Activated CD4-positive, alpha-beta T cell treated with anti-CD3 and anti-CD28 coated beads for 4 hours (primary cell): ENCODE data around the gene STYXL2.

ENCODE experiments used
- DNase-seq, 2 donors: peaks; one replicate each; pipeline ENCODE4 v3.0.0-alpha.2; 2020

Gene STYXL2

DNA sequence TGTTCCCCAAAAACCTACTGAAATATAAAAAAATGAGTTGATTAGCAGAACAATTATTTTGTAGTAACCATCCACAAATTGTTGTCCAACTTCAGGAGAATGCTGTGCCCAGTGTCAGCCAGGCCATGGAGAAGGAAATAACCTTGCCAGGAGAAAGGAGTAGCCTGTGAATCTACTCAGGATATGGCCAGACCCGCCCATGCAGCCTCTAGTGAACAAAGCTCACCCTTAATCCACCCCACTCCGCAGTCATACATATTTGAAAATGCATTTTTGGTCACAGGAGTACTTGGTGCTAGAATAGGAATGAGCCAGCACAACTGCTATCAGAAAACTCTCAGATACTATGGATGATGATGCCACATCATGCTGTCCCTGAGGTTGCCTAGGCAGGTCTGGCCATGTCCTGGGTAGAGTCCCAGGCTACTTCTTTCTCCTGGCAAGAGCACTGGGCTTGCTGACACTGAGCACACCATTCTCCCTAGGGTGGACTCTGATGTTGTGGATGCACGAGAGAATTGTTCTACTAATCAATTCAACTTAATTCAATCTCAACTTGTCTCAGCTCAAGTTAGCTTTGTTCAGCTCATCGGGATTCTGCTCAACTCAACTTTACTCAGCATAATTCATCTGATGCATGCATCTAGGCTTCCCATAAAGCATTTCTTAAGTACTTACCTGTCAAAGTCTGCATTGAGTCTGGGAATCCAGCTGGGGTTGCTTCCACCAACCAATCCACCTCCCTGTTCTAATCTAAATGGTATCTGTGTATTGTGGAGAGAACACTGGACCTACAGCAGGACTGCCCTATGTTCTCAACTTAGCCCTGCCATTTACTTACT lies 18.2 kb downstream of the STYXL2 start:
- DNase-seq, result no peak

- DNase-seq, result no peak
Observed at GRCh38 chr1:167114725-167115124, 20.9 kb downstream of the STYXL2 start.

DNA sequence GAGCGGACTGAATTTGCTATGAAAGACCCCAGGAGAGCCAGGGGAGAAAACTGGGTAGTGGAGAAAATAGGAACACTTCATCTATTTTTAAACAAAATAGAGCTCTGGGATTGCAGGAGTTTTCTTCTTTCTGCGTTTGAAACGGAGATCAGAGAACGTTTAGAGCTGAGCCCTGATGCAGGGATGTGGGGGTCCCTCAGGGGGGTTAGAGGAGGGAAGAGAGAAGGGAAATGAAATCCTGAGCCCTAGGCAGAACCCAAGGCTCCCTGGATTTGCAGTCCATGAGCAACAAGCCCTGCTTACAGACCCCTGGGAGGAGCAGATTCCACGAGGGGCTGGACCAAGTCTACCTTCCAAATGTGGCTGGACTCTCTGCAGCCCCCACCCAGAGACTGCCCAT lies 21.8 kb downstream of the STYXL2 start:
- DNase-seq, result no peak

GRCh38 chr1:167116174-167116573 lies 22.3 kb downstream of the STYXL2 start:
- DNase-seq, result no peak

DNA sequence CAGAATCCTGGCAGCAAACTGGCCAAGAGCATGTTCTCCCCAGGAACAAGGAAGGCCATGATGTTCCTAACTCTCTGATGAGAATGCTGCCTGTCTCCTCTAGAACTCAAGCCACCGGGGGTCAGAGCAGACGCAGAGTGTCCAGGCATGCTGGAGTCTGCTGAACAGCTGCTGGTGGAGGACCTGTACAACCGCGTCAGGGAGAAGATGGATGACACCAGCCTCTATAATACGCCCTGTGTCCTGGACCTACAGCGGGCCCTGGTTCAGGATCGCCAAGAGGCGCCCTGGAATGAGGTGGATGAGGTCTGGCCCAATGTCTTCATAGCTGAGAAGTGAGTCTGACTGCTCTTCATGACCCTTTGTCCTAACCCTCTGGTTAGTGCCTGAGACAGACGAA lies 23.4 kb downstream of the STYXL2 start:
- no peak for DNase-seq

DNA sequence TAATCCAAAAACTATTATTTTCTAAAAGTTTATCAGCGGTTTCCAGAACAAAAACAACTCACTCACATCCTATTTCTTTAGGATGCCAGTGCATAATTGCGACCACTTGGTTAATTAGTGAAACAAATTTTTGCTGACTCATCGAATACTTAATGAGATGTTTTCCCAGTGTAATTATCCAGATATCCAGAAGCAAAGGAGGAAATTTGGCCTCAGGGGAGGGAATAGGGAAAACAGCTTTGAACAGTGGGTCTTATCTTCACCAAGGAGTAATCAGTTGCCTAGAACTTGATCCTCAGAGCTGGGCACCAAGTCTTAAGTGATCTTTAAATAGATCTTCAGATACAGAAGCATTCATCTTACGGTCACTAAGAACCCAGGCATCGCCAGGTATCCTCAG lies 24.3 kb downstream of the STYXL2 start:
- no peak for DNase-seq

- DNase-seq, result no peak
Observed at GRCh38 chr1:167119696-167120095, 25.8 kb downstream of the STYXL2 start.

DNA sequence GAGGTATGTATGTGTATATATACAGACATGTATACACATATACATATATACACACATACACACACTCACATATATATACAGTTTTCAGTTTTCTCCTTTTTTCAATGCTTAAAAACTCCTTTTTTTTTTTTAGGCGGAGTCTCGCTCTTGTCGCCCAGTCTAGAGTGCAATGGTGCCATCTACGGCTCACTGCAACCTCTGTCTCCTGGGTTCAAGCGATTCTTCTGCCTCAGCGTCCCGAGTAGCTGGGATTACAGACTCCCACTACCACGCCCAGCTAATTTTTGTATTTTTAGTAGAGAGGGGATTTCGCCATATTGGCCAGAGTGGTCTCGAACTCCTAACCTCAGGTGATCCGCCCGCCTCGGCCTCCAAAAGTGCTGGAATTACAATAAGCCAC lies 27.0 kb downstream of the STYXL2 start:
- DNase-seq, result no peak

GRCh38 chr1:167121375-167122120 lies 27.7 kb downstream of the STYXL2 start:
- DNase-seq, result peak; percentile 16 to 35

DNA sequence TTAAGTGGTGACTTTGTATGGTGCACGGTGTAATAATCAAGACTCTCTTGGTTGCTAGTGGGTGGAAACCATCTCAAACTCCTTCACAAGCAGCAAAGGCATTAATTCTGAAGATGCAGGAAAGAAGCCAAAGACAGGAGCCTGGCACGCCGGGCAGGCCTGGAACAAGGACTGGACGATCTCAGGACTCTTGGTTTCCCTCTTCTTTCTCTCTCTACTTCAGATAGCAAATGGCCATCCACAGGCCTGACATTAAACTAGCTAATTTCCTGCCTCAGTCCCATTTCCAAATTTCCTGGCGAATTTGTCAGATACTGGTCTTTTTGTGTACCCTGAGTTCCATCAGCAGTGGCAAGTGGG lies 28.2 kb downstream of the STYXL2 start:
- no peak for DNase-seq

GRCh38 chr1:167122568-167122967 lies 28.7 kb downstream of the STYXL2 start:
- DNase-seq, result no peak

- no peak for DNase-seq
Observed at GRCh38 chr1:167126317-167126716, 32.4 kb downstream of the STYXL2 start.

- DNase-seq, result no peak
Observed at GRCh38 chr1:167126811-167127210, 32.9 kb downstream of the STYXL2 start.

DNA sequence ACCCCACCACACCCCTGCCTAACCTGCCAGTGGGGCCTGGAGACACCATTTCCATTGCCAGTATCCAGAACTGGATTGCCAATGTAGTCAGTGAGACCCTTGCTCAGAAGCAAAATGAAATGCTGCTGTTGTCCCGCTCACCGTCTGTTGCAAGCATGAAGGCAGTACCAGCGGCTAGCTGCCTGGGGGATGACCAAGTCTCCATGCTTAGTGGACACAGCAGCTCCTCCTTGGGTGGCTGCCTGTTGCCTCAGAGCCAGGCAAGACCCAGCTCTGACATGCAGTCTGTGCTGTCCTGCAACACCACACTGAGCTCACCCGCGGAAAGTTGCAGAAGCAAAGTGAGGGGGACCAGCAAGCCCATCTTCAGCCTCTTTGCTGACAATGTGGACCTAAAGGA lies 33.4 kb downstream of the STYXL2 start:
- no peak for DNase-seq

GRCh38 chr1:167127661-167128060 lies 33.8 kb downstream of the STYXL2 start:
- no peak for DNase-seq

- DNase-seq, result no peak
Observed at GRCh38 chr1:167128261-167129227, 34.7 kb downstream of the STYXL2 start.

GRCh38 chr1:167130829-167131510 lies 37.1 kb downstream of the STYXL2 start:
- DNase-seq, result no peak

- DNase-seq, result no peak
Observed at GRCh38 chr1:167132301-167133010, 38.6 kb downstream of the STYXL2 start.

GRCh38 chr1:167135281-167135840 lies 41.5 kb downstream of the STYXL2 start:
- DNase-seq, result no peak

DNA sequence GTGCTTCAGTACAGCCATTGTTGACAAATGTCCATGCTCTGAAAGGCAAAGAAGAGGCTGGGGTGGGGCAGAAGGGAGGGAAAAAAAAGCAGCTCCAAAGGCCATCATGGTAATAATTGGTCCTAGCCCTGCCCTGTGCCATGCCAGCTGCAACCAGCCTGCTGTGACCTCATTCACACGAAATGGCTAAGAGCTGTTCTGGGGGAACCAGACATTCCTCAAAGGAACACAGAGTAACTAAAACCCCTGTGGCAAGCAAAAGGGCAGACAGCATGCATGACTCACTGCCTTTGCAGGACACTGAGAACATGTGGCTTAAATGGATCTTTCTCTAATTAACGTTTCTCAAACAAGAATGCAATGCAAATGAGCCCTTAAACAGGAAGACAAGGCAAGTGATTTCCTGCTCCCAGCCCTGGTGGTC lies 42.3 kb downstream of the STYXL2 start:
- DNase-seq, result no peak

DNA sequence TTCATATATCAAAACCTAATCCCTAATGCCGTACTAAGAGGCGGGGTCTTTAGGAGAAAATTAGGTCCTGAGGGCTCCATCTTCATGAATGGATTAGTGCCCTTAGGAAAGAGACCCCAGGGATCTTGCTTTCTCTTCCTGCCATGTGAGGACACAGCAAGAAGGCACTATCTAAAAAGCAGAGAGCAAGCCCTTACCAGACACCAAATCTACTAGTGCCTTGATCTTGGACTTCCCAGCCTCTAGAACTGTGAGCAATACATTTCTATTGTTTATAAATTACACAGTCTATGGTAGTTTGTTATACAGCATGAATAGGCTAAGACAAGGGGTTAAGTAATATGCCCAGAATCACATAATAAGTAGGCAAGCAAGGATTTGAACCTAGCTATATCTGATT lies 42.9 kb downstream of the STYXL2 start:
- no peak for DNase-seq
